ENCODE measurements around the gene NOS2.
A peak's percentile ranks its signal among the peaks of the same experiment; 100 is the strongest.
"Not testable (repeated sequence)": the region's sequence is repeated elsewhere in the genome, so short reads cannot be mapped to it uniquely, and the experiment has no call there.

The NOS2 gene

DNA sequence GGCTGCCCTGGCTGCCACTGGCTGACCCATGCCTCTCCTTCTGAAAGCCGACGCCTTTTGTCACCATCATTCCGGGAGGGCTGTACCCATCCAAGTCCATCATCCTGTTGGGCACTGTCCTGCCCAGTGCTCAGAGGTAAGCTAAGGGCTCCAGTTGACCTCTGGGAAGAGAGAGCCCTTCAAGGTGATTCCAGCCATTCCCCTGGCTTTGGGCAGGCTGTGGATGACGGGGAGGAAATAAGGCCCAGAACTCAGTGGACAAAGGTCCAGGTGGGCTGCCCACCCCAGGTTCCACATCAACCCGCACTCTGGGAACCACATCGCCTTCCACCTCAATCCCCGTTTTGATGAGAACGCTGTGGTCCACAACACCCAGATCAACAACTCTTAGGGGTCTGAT, 45.8 kb downstream of the NOS2 start:
- no peak for DNase-seq (ENCODE audit: low spot score)

DNA sequence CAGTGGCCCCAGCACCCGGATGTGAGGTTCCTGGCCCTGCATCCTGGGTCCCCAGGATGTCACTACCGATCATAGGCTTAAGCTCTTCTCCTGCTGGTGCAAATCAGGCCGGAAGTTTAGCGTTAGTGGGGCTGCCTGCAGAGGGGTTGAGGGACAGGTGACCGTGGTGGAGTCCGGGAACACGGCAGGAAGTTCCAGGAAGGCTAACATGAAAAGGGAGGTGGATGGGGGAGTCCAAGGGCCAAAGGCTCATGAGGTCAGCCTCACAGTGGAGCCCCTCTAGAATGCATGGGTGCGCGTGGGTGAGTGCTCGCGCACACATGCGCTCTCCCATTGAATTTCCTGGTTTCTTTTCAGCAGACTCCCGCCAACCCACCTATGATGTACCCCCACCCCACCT, 46.6 kb downstream of the NOS2 start:
- DNase-seq (ENCODE audit: low spot score) = not testable (repeated sequence)

DNA sequence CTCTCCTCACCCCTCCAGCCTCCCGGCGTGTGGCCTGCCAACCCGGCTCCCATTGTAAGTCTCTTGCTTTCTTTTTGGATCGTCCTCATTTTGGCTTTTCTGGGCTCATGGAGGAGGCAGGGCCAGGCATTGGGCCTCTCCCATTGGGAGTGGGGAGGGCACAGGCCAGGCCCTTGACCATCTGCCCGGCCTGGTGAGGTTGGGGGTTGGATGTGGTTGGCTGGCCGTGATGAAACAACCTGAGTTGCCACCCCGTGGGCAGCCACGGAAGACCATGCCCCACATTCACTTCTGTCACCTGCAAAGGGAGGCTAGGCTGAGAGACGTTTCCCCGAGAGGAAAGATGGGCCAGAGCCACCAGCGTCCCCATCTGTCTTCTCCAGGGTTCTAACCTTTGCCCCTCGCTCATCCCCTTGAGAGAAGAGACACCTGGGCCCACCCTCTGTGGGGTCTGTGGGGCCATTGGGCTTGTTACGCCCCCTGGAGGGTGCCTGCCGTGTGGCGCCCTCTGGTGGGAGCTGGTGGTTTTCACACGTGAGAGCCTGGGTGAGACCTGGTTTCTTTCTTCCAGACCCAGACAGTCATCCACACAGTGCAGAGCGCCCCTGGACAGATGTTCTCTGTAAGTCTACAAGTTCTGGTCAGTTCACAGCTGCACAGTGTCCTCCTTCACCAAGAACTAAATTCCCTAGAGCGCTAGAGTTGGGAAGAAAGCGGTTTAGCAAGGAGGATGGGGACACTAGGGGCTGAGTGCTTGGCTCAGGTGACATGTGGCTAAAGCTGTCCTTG, 47.3 kb downstream of the NOS2 start:
- DNase-seq (ENCODE audit: low spot score) = not testable (repeated sequence)

DNA sequence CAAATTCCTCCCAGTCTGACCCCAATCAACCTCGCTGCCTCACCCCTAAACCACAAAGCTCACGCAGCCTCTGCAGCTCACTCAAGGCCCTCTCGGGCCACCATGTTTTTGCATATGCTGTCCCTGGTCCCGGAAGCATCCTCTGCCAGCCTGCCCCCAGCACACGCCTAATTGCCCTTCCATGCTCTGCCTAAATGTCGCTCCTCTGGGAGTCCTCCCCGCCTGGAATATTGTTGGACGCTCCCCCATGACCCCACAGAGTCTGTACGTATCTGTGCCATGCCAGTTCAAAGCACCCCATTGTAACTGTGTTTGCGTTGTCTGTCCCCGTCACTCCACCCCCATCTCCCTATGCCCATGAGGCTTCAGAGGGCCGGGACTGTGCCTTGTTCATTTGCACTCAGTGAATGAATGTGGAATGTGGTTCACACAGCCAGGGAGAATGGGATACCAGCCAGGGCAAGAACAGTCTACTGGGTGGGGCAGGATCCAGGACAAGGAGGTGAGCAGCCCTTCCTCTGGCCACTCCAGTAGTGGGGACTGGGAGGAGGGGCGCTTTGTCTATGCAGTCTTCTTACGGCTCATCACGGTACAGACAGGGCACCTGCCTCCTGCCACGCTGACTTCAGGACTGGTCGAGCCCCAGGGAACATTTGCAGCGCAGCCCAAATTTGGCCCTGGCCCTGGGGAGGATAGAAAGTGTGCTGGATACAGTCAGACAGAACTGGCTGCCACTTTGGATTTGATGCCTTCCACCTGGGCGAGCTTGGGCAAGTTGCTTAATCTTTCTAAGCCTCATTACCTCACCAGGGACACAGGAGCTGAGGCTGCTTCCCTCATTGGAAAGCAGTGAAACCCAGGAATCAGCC, 48.5 kb downstream of the NOS2 start:
- DNase-seq (ENCODE audit: low spot score) = peak; percentile 9

DNA sequence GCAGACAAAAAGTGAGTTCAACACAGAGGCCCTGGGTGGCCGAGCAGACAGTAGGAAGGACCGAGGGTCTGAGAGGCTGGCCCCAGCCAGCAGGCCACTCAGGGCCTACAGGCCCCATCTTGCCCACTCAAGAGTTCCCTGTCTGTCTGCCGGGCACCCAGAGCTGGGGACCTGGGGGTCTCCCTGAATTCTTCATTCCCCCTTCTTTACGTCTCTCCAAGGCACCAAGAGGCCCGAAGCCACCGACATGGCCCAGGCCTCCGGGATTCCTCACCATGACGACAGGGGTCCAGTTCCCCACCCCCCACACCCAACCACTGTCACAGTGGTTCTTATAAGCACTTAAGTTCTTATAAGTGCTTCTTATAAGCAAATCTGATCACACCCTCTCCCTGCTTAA, 49.2 kb downstream of the NOS2 start:
- no peak for DNase-seq (ENCODE audit: low spot score)

DNA sequence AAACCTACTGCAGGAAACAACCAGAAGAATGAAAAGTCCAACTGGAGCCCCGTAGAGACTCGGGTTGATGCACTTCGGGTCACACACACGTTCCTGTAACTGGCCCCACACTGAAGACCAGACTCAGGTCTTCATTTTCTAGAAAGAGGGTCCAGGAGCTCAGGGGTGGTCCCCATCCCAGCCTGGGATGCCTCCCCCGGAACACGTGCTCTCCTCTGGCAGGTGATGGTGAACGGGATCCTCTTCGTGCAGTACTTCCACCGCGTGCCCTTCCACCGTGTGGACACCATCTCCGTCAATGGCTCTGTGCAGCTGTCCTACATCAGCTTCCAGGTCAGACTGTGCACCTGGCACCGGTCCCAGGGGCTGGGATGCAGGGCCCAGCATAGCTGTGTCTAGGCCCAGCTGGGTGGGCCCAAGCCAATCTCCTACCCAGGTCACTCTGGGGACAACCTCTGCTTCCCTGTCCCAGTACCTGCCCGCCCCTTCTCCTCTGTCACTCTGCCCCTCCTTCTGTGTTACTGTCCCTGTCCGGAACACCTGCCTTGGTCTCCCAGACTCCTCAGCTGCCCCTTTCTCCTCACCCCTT, 50.7 kb downstream of the NOS2 start:
- DNase-seq (ENCODE audit: low spot score) = not testable (repeated sequence)

DNA sequence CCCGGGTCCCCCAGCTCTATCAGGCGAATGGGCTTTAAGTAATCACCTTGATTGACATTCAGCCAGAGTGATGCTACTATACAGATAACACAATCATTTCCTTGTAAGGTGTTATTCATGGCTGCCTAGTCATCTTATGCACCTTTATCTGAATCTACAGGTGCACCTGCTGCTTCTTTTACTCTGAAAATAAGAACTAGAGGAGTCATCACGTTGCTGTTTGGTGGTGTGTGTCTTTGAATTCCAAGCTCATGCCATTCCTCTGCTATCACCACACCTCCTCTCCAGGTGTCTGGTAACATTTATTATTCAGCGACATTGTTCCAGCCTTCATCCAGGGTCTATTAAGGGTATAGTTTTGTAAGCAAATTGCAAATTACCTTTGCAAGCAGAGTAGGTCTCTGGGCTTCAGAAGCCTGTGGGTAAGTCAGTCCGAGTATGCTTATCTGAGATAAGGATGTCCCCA, 51.9 kb downstream of the NOS2 start:
- DNase-seq (ENCODE audit: low spot score) = no peak

DNA sequence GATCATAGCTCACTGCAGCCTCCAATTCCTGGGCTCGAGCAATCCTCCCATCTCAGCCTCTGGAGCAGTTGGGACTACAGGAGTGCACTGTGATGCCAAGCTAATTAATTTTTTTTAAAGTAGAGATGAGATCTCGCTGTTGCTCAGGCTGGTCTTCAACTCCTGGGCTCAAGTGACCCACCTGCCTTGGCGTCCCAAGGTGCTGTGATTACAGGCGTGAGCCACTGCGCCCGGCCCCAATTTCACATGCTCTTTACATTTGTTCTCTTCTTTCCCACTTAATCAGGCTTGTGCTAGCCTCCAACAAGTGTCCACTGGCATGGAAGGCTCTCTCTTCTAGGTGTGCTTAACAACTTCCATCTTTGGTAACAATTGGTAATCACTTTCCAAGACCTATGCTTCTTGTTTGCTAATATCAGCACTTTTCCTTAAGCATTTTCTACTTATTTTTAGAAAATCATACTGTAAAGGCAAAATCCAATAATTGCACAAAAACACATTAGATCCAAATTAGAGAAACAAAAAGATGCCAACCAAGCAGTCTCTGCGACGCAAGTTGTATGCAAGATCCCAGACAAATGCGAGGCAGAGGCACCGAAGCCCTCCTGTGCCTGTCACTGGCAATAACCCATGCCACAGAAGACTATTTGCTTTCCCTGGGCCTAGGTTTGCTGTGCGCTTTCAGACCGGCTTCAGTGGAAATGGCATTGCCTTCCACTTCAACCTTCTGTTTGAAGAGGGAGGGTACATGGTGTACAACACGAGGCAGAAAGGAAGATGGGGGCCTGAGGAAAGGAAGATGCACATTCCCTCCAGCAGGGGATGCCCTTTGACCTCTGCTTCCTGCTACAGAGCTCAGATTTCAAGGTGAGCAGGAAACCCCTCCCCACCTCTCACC, 52.6 kb downstream of the NOS2 start:
- DNase-seq (ENCODE audit: low spot score) = no peak

DNA sequence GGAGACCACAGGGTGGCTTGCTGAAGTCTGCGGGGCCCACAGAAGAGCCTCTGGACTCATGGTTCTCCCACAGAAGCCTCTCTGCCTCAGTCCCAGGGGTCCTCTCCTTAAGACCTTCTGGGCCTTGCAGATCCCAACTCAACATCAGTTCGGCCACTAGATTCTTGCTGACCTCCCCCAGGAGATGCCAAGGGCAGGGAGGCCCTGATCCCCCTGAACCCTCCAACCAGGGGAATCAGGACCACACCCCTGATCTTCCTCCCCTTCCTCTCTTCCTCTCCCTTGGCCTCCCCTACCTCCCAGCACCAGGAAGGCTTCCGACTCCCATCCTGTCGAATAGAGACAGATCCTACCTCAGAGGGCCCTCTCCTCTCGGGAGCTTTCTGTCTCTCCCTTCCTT, 53.4 kb downstream of the NOS2 start:
- DNase-seq (ENCODE audit: low spot score) = no peak

DNA sequence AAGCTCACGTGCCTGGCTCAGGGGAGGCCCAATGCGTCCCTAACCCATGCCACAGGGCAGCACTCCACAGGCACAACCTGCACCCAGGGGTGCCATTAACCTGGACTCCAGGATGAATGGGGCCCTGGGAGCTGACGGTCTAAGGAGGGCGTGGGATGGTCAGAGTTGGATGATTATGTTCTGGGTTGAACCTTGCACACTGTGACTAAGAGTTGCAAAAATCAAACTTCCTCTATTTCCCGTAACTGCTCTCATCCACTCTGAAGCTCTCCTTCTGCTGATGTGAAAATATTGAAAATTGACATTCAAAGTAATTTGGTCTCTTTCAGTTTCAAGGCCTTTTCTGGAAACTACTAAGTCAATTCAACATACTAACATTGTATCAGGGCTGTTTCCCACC, 54.0 kb downstream of the NOS2 start:
- not testable (repeated sequence) for DNase-seq (ENCODE audit: low spot score)

DNA sequence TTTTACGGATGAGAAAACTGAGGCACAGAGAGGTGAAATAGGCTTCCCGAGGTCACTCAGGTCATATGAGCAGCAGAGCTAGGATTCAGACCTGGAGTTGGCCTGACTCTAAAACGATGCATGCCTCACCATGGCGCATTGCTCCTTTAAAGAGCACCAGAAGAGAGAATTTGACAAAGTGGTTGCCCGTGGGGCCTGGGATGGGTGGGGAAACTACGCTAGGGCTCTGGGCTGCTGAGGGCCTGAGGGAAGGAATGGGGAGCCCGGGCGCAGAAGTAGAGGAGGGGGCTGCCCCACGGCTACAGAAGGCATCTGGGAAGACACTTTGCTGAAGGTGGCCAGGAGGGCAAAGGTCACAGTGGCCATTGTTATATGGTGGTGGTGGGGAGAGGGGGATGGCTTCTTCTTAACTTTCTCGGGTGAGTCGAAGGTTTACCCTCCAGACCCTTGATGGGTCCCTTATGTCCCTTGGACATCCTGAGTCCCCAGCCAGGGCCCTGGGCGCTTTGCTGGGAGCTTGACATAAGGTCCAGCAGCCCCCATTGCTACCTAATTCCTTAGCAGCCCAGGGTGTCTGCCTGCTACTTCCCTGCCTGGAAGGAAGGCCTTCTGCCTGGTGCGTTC, 55.0 kb downstream of the NOS2 start:
- not testable (repeated sequence) for DNase-seq (ENCODE audit: low spot score)

DNA sequence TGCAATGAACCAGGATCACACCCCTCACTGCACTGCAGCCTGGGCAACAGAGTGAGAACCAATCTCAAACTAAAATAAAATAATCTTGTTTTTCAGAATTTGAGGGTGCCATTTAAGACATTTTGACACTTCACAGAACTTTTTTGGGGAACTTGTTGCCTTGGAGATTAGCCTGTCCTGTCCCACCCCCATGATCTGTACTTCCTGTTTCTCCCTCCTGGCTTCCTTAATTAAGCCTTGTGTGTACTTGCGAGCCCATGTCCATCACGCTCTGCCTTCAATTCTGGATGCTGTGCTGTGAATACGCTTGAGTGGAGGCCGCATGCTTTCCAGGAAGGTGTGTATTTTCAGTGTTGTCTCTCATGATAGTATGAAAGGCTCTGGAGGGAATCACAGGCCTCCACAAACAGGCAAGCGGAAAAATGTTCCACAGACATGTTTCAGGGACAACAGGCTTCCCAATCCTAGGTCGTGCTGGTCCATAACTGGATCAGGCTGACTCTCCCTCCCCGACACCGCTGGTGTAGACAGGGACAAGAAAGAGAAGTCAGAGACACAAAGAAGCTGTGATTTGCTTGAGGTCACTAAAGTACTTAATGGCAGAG, 56.9 kb downstream of the NOS2 start:
- no peak for DNase-seq (ENCODE audit: low spot score)

DNA sequence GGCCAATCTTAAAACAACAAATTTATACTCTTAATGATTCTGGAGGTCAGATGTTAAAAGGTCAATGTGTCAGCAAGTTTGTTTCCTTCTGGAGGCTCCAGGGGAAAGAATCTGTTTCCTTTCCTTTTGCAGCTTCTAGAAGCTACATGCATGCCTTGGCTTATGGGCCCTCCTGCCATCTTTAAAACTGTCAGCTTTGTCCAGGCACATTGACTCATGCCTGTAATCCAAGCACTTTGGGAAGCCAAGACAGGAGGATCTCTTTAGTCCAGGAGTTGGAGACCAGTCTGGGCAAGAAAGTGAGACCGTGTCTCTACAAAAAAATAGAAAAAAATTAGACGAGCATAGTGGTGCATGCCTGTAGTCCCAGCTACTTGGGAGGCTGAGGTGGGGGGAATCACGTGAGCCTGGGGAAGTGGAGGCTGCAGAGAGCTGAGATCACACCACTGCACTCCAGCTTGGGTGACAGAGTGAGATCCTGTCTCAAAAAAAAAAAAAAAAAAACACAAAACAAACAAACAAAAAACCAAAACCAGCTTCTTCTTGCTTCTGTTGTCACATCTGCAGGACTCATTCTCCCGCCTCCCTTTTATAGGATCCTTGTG, 58.3 kb downstream of the NOS2 start:
- no peak for DNase-seq (ENCODE audit: low spot score)

DNA sequence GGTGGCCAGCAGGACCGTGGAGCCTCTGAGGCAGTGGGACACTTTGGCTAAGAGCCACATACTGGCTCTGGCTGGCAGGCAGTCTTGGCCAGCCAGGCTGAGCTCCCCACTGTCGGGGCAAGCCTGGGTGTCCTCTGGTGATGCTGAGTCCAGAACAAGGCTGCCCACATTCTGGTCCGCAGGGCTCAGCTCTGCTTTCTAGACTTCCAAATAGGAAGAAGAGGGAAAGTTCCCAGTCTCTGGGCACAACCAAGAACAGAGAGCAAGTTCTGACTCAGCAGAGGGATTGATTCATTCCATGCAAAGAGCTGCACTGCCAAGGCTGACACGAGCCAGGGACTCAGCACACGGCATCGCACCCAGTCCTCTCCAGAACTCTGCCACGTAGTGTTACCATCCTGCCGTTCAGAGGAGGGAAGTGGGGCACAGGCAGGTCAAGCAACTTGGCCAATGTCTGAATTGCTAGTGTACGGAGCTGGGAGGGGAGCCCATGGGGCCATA, 58.9 kb downstream of the NOS2 start:
- DNase-seq (ENCODE audit: low spot score) = no peak

DNA sequence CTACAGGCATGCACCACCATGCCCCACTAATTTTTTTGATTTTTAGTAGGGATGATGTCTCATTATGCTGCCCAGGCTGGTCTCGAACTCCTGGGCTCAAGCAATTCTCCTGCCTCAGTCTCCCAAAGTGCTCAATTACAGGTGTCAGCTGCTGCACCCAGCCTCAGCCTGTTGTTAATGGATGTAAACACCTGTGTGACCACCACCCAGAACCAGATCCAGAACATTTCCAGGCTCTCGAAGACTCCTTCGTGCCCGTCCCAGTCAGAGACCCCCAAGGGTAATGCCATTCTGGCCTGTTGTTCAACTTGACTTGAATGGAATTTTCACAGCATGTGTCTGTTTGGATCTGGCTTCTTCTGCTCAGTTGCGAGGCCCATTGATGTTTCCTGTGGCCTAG, 59.8 kb downstream of the NOS2 start:
- not testable (repeated sequence) for DNase-seq (ENCODE audit: low spot score)

DNA sequence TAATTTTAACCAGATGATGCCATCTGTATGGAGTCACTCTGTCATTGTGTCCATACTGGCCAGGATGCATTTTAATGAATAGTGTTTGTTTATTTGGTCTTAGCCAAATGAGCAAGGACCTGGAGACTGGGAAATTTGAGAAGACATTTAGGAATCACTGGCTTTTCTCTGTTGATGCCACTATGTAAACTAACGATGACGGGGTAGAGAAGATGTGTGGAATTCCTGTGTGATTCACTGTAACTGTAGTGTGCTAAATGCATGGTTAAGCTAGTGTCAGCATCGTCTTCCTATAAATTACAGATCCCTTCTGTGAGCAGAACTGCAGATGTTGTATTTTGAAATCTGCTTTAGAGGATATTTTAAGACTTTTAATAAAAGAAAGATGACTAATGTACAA, 66.6 kb downstream of the NOS2 start:
- DNase-seq (ENCODE audit: low spot score) = no peak

DNA sequence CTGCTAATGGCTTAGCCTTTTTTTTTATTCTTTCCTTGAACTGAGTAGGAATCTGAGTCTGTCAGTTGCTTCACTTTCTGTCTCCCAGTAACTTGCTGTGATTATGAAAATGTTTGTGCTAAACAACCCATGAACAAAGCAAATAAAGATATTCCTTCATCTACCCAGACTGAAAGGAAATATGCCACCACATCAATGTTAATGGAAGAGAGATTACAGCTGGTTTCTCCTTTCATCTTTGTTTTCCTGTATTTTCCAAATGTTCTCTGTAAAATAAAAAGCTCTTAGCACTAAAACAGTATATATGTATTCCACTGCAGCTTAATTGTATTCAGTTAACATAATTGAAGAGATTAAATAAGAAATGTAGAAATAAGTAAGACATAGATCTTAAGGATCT, 67.6 kb downstream of the NOS2 start:
- DNase-seq (ENCODE audit: low spot score) = not testable (repeated sequence)

DNA sequence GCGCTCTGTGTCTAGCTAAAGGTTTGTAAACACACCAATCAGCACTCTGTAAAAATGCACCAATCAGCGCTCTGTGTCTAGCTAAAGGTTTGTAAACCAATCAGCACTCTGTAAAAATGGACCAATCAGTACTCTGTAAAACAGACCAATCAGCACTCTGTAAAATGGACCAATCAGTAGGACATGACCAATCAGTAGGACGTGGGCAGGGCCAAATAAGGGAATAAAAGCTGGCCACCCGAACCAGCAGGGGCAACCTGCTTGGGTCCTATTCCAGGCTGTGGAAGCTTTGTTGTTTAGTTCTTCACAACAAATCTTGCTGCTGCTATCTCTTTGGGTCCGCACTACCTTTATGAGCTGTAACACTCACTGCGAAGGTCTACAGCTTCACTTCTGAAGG, 74.3 kb downstream of the NOS2 start:
- DNase-seq (ENCODE audit: low spot score) = not testable (repeated sequence)

DNA sequence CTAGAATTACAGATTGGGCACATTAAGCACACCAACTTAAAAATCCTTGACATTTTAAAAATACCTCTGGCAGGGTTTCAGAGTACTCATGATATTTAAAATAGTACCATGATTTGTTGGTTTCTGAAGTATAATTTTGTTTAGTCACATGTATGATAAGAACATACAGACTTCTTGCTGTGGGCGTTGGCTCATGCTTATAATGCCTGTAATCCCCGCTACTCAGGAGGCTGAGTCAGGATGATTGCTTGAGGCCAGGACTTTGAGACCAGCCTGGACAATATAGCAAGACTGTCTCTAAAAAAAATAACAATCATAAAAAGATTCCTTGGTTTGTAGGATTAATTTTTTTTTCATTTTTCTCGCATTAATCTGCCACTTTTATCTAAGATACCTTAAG, 78.5 kb downstream of the NOS2 start:
- DNase-seq (ENCODE audit: low spot score) = no peak

Data from cerebellar cortex (tissue), 1 donor.